ENCODE results near the gene CHAT.

DNA sequence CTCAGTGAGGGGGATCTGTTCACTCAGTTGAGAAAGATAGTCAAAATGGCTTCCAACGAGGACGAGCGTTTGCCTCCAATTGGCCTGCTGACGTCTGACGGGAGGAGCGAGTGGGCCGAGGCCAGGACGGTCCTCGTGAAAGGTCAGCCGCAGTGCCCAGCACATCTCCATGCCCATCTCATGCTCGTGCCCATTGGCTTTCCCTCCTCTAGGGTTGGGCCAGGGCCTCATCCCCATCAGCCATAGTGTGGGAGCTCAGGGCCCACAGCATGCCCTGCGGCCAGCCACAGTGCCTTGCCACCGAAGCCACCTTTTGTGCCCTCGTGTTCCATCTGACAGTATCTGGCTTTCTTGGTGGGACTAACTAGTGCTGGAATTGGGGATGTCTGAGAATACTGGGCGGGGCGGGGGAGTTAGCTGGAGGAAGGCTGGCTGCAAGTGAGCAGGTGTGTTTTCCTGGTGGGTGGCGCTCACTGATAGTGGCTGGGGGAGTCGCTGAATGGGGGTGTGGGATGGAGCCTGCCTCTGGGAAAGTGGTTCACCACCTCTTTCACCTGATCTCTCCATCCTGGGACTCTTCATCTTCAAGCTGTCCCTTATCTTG, 13.9 kb downstream of the CHAT start:
- TF ChIP-seq, protein P1, sequence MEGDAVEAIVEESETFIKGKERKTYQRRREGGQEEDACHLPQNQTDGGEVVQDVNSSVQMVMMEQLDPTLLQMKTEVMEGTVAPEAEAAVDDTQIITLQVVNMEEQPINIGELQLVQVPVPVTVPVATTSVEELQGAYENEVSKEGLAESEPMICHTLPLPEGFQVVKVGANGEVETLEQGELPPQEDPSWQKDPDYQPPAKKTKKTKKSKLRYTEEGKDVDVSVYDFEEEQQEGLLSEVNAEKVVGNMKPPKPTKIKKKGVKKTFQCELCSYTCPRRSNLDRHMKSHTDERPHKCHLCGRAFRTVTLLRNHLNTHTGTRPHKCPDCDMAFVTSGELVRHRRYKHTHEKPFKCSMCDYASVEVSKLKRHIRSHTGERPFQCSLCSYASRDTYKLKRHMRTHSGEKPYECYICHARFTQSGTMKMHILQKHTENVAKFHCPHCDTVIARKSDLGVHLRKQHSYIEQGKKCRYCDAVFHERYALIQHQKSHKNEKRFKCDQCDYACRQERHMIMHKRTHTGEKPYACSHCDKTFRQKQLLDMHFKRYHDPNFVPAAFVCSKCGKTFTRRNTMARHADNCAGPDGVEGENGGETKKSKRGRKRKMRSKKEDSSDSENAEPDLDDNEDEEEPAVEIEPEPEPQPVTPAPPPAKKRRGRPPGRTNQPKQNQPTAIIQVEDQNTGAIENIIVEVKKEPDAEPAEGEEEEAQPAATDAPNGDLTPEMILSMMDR (IDR thresholded peaks at IDR 0.05) = no peak
- TF ChIP-seq HDAC2 (IDR thresholded peaks at IDR 0.05) = no peak
- no peak for TF ChIP-seq JUNB (IDR thresholded peaks at IDR 0.05)
- TF ChIP-seq HOXB5 (CRISPR knock-in tag; IDR thresholded peaks at IDR 0.05) = no peak
- TF ChIP-seq FOXS1 (CRISPR knock-in tag; IDR thresholded peaks at IDR 0.05) = no peak
- TF ChIP-seq ESRRA (IDR thresholded peaks at IDR 0.05; ENCODE audit: borderline replicate concordance, low read length) = no peak
- TF ChIP-seq, protein P2, sequence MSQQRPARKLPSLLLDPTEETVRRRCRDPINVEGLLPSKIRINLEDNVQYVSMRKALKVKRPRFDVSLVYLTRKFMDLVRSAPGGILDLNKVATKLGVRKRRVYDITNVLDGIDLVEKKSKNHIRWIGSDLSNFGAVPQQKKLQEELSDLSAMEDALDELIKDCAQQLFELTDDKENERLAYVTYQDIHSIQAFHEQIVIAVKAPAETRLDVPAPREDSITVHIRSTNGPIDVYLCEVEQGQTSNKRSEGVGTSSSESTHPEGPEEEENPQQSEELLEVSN (IDR thresholded peaks at IDR 0.05; ENCODE audit: borderline replicate concordance, low read depth) = no peak
- TF ChIP-seq, protein P3, sequence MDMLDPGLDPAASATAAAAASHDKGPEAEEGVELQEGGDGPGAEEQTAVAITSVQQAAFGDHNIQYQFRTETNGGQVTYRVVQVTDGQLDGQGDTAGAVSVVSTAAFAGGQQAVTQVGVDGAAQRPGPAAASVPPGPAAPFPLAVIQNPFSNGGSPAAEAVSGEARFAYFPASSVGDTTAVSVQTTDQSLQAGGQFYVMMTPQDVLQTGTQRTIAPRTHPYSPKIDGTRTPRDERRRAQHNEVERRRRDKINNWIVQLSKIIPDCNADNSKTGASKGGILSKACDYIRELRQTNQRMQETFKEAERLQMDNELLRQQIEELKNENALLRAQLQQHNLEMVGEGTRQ (IDR thresholded peaks at IDR 0.05) = no peak
- no peak for TF ChIP-seq SMC3 (IDR thresholded peaks at IDR 0.05)
- no peak for TF ChIP-seq HEYL (CRISPR knock-in tag; IDR thresholded peaks at IDR 0.05)
- no peak for TF ChIP-seq RFX5 (IDR thresholded peaks at IDR 0.05)
- TF ChIP-seq MYC (IDR thresholded peaks at IDR 0.05; ENCODE audit: borderline replicate concordance, low read length) = no peak
- TF ChIP-seq RAD21 (conservative IDR thresholded peaks at IDR 0.05 in 1 of 2, IDR thresholded peaks at IDR 0.05 in 1 of 2) = no peak
- TF ChIP-seq, protein P4, sequence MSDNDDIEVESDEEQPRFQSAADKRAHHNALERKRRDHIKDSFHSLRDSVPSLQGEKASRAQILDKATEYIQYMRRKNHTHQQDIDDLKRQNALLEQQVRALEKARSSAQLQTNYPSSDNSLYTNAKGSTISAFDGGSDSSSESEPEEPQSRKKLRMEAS (IDR thresholded peaks at IDR 0.05) = no peak

Data from A549 (cell line).